OCI-M1 (cell line): ENCODE results near the gene TSPEAR.
A peak's percentile ranks its signal among the peaks of the same experiment; 100 is the strongest.
"Not testable (repeated sequence)": the region's sequence is repeated elsewhere in the genome, so short reads cannot be mapped to it uniquely, and the experiment has no call there.

Experiments
- DNase-seq: peaks from one replicate; lab custom pipeline; 2025; lab: John Stamatoyannopoulos, UW

Gene TSPEAR

DNA sequence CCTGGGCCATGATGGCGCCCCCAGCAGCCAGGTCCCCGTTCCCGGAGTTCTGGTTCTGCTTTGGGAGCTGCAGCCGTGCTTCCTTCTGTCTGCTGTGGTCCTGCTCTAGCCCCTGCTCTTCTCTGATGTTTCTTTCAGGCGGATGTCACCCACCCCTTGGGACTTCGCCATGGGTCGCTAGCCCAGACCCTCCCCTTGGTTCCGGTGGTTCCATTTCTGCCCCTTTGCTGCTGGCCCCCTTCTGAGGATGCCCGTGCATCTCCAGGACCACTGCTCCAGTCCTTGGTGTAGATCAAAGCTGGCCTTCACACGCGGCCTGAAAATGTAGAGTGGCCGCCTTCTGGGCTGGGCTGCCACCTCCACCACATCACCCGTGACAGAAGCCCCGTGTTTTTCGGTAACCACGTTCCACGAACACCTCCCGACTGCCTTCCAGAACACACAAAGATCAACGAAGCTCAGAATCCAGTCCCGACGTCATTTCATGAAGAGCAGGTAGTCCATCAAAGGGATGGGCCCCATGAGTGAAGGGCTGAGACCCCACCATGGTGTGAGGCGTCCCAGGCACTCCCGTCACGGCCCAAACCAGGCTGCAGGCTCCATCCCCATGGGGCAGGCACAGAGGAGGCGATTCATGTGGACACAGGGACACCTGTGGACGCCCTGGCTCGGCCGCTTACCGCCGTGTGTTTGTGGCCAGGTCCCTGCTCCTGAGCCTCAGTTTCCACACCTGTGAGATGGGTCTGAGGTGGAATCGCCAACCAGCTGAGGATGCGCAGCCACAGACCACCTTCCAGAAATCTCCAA lies 195.8 kb downstream of the TSPEAR start:
- DNase-seq: no peak

DNA sequence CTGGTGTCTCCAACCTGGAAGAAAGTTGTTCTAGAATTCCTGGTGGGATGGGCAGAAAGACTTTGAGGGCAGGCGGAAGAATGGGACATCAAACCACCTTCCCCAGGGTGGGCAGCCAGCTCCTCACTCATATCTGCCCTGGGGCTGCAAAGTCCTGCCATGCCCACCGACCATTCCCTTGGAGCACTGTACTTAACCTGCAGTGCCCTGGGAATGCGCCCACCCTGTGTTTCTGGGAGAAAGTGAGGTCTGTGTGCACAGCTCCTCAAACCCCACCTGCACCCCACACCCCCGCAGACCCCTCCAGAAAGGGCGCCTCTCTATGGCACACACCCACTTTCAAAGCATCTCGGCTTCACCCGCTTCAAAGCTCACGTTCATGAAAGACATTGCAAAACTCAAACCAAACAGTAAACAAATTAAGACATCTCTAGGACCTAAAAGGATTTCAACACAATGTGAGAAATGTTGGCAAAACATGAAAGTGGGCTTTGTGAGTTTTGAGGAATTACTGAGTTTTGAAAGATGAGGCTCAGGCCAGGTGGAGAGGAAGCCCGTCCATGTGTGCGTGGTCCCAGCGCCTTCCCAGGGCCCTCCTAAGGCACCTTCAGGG lies 196.5 kb downstream of the TSPEAR start:
- no peak for DNase-seq

DNA sequence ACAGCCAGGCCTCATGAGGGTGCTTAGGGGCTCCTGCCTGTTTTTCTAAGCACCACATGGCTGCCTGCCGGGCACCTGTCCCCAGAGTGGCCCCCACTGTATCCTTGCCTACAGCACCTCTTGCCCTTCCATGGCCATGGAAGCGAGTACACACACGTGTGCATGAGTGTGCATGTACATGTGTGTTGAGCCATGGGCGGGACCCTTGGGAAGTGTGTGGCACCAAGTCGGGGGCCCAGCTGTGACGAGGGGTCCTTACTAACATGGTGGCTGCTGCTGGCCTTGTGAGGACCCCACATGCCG lies 197.2 kb downstream of the TSPEAR start:
- DNase-seq: no peak

DNA sequence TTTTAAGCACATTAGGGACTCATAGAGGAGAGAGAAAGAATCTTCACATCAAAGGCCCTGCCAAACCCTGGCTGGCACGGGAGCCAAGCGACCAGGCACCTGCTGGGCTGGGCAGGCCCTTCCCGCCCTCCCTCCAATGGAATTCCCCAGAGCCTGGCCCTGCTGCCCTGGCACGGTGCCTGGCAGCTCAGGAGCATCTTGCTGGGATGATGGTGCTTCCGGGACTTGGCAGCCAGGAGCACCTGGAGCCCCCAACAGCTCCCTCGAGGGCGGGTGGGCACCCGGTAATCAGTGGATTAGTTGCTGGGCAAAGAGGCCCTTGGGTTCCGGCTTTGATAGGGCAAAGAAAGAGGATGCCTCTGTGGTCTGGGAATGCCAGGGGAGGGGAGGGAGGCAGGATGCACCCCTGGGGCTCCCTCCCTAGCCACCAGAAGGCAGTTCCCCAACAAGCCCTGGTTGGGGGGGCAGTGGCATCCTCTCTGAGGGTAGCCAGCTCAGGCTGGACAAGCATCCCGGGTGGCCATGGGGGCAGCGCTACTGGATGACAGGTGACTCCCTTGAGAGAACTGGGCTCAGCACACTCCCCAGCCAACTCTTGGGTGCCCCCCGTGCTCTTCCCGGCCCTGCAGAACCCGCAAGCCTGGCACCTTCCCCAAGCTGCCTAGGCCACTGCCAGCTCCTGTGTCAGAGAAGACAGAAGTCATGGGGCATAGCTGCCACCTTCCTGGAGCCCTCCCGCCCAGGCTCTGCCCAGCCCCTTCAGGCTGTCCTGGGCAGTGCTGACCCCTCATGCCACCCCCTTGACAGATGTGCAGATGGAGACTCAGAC lies 197.8 kb downstream of the TSPEAR start:
- no peak for DNase-seq

DNA sequence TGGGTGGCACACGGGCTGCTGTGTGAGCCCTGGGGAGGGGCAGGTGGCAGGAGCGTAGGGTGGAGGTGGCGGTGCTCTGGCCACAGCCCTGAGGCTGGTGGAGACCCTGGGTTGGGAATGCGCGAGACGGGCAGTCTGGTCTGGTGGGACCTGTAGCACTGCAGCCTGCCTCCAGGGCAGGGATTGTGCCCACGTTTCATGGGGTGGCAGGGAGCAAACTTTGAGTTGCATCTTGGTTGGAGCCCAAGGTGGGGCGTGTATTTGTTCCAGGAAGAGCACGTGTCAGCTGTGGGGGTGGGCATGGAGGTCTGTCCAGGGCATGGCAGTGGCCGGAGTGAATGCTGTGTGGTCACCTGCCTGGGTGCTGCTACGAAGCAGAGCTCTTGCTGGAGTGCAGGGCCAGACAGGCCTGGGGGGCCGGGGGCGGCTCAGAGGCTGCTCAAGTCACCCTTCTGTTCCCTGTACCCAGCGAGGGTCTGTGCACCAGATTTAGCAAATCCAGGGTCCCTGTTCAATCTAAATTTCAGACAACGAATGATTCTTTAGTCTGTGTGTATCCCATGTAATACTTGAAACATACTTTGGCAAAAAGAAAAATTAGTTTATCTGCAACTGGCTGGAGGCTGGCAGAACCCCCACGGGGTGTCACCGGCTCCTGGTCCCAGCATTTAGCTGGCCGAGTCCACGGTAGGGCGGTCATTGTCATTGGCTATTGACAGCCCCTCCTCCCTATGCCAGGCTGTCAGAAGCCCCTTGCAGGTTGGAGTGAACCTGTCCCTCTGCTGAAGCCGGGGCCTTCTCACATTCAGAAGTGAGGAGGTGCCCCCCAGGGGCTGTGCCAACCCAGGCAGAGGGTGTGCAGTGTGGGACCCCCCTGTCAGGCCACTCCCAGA lies 198.6 kb downstream of the TSPEAR start:
- no peak for DNase-seq

DNA sequence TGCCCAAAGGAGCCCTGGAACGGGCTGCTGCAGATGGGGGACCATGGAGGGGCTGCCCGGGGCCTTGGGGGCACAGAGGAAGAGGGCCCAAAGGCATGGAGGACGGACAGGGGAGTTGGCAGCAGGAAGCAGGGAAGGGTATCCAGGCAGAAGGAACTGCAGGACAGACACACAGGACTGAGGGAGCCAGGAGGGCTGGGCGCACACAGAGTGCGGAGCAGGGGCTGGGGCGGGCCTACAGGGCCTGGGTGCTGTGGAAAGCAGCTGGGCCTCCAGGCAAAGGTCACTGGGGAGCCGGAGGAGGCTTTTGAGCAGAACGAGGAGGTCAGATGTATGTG lies 199.5 kb downstream of the TSPEAR start:
- DNase-seq: no peak

DNA sequence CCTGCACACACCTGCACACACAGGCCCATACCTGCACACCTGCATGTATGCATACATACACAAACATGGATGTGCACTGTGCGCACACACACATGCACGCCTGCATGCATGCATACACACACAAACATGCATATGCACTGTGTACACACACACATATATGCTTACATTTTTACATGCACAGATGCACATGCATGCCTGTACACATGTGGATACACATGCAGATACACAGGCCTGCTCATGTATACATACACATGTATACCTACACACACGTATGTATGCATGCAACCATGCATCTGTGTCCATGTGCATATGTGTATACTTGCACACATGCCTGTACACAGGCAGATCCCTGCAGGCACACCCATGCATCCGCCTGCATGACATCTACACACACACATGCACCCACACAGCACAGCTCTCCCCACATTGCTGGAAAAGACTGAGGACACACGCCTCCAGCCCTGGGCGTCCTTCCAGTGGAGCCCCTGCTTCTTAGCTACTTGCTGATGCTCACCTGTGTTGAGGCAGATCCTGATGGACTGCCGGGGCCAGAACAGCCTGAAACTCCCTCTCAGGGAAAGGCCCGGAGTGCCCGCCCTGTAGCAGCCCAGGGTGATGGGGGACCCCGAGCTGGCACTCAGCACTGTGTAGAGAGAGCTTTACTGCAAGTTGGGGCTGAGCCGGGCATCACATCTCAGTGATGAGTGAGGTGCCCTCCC lies 200.0 kb downstream of the TSPEAR start:
- DNase-seq: no peak

DNA sequence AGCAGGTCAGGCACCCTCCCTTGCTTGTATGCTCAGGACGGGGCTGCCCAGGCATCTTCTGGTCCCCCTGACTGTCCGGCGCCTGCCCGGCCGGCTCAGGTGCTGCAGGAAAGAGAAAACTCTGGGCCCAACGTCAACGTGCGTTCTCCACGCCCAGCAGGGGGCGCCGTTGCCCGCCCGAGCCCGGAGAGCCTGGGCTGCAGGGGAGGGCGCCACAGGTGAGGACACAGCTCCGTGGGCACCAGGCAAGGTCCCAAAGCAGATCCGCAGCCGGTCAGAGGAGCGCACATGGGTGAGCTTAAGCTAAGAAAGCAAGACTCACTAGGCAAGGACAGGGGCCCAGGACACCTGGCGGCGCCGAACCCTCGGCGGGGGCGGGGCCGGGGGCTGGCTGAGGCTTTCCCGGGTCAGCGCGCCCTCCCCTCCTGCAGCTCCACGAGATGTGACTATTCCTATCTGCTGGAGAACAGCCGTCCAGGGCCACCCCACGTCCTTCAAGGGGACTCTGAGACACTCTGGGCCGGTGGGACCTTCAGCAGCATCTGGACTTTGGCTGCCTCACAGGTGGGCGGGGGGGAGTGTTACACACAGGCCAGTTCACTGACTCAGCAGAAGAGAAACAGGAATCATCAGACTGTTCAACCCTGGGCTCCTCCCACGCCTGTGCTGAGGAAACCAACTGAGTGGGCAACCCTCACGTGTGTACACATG lies 200.7 kb downstream of the TSPEAR start:
- peak; percentile 80 for DNase-seq

DNA sequence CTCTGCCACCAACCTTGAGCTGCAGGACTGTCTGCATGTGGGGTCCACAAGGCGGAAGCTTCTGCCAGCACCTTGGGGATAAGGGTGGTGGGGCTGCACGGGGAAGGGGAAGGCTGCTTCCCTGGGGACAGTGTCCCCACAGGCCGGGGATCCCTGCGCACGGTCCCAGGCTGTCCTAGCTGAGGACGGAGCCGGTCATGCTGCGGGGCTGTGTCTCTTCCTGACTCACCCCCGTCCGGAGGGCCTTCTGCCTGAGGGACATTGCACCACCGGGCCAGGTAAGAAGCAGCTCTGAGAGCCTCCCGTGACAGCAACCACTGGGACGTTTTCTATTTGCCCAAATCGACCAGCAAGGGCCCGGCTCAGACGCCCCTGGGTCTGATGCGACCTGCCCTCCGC lies 201.3 kb downstream of the TSPEAR start:
- DNase-seq: no peak

DNA sequence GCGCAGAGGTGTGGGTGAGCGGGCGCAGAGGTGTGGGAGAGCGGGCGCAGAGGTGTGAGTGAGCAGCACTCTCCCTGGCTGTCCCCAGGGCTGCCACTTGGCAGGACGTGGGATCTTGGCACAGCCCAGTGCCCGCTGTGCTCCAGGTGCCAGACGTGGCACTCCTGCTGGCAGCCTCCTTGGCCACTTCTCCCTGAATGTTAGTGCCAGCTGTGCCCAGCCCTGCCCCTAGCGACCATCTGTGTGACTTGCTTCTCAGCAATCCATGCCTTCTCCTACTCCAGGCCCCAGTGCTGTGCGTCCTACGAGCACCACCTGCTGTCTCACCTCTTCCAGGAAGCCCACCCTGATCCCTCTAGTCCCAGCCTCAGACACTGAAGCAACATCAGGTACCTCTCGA lies 201.8 kb downstream of the TSPEAR start:
- DNase-seq: peak; percentile 13

DNA sequence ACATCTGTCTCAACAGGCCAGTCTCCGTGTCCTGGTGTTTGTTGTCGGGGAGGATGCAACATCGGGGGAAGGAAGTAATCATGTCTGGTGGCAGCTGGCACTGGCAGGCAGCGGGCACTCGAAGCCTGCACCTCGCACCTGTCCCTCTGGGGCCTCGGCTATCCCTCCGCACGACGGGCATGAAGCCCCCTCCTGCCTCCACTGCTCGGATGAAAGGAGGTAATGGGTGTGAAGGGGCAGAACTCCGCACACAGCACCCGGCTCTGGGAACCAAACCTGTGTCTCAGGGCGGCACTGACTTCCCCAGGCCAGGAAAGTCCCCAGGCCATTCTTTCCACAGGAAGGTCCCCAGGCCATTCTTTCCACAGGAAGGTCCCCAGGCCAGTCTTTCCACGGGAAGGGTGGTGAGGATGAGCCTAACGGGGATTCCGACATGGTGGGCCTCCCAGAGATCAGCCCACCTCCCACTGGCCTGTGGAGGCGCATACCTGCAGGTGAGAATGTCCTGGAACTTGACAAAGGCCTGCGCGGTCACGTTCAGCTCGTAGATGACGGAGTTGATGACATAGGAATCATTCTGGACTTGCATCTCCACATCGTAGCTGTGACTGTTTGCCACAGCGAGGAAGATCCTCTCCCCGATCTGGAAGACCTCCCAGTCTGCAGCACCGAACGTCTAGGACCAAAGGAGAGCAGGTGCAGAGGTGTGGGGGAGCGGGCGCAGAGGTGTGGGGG lies 202.5 kb downstream of the TSPEAR start:
- DNase-seq: no peak

DNA sequence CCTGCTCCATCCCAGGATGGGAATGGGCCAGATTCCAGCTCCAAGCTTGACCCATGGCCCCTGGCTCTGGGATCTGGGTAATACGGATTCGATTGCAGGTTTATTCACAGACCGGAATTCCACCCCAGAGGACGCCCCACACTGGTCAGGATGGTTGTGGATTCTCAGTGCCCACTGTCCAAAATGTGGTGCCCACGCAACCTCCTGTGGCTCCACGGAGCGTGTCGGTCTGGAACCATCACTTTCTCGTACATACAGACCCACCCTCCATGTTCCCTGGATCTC lies 203.0 kb downstream of the TSPEAR start:
- no peak for DNase-seq

DNA sequence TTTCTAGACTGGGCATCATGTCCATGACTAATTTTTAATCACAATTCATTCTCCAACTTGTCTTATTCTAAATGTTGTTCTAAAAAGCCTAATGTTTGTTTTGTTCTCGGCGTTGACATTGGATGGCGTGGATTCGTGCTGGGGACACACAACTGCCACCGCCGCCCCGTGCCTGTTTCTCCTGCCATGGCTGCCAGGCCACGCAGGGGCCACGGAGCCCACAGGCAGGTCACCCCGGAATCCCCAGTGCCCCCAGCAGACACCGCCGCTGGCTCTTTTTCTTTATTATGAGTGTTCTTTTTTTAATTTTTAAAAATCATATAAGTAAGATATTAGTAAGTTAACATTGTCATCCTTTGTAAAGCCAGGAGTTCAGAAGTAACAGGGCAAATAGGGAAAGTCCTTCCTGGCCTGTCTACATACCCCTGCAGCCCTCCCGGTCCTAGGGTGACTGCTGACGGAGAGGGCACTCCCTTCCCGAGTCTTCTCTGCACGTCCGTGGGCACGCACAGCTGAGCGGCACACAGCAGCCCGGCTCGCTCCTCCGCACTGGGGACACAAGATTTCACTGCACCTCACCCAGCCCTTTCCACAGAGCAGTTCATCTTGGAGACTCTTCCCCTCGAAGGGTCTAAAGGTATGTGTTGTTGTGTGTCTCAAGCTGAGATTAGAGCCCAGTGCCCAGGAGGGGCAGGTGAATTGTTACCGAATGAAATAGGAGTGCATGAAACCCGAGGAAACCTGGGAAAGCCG lies 203.5 kb downstream of the TSPEAR start:
- no peak for DNase-seq

DNA sequence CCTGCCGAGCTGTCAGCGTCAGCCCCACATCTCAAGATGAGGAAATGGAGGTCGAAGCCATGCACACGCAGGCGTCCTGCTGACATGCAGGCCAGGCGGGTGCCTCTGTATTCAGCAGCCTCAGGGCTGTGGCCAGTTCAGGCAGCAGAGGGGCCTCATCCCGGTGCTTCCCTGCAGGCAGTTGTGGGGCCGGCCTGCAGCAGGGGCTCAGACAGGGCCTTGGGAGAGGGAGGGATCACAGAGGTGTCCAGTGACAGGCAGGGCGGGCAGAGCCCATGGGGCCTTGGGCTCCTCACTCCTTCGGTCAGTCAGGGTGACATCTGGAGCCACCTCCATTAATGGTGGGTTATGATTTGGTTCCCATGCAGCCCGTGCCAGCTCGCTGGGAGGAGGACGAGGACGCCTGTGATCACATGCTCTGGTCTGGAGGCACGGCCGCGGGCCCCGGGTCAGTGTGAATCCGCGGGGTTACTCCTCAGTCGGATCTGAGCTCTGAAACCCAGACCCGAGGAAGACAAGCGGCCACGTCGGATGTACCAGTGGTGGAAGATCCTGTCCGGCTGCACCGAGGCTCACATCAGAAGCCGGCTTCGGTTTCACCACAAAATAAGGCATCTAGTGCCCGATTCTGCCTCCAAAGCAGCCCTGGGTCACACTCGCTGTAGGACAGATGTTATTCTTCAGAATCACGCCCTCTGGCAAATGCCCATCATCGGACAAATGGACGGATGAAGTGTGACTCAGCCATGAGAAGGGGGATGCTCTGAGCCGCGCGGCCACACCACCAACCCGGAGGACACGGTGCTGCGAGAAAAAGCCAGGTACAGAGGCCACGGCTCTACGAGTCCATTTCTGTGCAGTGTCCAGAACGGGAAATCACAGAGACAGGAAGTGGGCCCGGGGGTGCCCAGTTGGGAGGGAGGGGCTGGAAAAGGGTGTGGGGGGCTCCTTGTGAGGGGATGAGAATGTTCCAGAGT lies 204.8 kb downstream of the TSPEAR start:
- DNase-seq: no peak

DNA sequence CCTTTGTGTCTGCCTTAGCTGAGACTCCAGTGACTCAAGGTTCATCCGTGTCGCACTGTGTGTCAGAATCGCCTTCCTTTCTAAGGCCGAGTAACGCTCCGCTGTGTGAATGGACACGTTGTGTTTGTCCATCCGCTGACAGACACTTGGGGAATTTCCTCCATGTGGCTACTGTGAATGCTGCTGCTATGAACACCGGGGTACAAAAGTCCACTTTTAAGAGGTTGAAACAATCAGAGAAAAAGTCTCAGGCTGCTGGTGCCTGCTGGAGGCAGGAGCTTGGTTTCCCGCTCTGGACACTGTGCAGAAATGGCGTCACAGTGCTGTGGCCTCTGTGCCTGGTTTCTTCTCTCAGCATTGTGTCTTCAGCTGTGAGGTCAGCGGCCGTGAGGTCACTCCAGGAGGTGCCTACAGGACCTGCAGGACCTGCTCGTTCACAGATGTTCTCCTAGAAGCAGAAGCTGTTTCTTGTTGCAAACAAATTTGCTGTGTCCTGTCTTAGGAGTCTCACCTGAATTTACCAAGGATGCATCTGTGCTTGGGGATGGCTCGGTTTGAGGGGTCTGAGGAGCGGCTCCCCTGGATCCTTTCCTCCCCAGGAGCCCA lies 205.6 kb downstream of the TSPEAR start:
- no peak for DNase-seq

DNA sequence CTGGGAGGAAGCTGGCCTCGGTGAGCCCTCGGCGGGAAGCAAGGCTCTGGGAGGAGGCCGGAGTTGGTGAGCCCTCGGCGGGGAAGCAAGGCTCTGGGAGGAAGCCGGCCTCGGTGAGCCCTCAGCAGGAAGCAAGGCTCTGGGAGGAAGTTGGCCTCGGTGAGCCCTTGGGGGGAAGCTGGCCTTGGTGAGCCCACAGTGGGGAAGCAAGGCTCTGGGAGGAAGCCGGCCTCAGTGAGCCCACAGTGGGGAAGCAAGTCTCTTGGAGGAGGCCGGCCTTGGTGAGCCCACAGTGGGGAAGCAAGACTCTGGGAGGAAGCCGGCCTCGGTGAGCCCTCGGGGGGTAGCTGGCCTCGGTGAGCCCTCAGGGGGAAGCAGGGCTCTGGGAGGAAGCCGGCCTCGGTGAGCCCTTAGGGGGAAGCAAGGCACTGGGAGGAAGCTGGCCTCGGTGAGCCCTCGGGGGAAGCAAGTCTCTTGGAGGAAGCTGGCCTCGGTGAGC lies 207.4 kb downstream of the TSPEAR start:
- DNase-seq: no peak

DNA sequence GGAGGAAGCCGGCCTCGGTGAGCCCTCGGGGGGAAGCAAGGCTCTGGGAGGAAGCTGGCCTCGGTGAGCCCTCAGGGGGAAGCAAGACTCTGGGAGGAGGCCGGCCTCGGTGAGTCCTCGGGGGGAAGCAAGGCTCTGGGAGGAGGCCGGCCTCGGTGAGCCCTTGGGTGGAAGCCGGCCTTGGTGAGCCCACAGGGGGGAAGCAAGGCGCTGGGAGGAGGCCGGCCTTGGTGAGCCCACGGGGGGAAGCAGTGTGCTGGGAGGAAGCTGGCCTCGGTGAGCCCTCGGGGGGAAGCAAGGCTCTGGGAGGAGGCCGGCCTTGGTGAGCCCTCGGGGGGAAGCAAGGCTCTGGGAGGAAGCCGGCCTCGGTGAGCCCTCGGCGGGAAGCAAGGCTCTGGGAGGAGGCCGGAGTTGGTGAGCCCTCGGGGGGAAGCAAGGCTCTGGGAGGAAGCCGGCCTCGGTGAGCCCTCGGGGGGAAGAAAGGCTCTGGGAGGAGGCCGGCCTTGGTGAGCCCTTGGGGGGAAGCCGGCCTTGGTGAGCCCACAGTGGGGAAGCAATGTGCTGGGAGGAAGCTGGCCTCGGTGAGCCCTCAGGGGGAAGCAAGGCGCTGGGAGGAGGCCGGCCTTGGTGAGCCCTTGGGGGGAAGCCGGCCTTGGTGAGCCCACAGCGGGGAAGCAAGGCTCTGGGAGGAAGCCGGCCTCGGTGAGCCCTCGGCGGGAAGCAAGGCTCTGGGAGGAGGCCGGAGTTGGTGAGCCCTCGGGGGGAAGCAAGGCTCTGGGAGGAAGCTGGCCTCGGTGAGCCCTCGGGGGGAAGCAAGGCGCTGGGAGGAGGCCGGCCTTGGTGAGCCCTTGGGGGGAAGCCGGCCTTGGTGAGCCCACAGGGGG lies 208.1 kb downstream of the TSPEAR start:
- DNase-seq: not testable (repeated sequence)
